HCT116 (cell line): ENCODE data around the gene SLC6A7. TPM values are rescaled to one million over a fixed set of nuclear protein-coding genes. Genes with fewer than 3 reads are reported as not detected.

ENCODE experiments used
- ATAC-seq: fragments of 200-7000 bp; cut with Tn5 transposase; 2 replicates; pipeline ENCODE4 v1.9.1; 2020; ENCODE audit warnings: mild to moderate bottlenecking, moderate library complexity
- BruUV-seq: library from RNA; stranded (reverse); fragments of 400-500 nt; replicated peaks from 2 replicates; lab custom pipeline; 2021; lab: Mats Ljungman, UMichigan
- CTCF ChIA-PET: fragments of 300-600 bp; sonication (Branson Sonifier 250); formaldehyde crosslinking; loops from one replicate; lab custom pipeline; 2021; ENCODE audit warnings: antibody characterized with exemption; lab: Charles Lee
- POLR2A ChIA-PET: fragments of 300-600, 350-600 bp; sonication (Branson Sonifier 250); formaldehyde crosslinking; loops from one replicate; lab custom pipeline; 2021; ENCODE audit warnings: antibody characterized with exemption; lab: Charles Lee
- RAD21 ChIA-PET, 2 experiments: fragments of 300-600 bp; sonication (Branson Sonifier 250); formaldehyde crosslinking; loops; one replicate each; lab custom pipeline; 2023; ENCODE audit warnings: low total read pairs in 2 of 2; ENCODE audit not compliant: uncharacterized antibody in 2 of 2, unreplicated experiment in 2 of 2, low non-redundant PET in 1 of 2; lab: Charles Lee
- DNase-seq: peaks from one replicate; pipeline ENCODE4 v3.0.0-alpha.2; 2010; ENCODE audit warnings: low read depth, low spot score
- H2AFZ ChIP-seq: fragments of 200-600 bp; shearing (Covaris generic), sonication (generic); 2 replicates; pipeline ENCODE4 v1.6.1; 2017; ENCODE audit warnings: low read depth, mixed run types, mixed read lengths, antibody characterized with exemption, low read length; ENCODE audit not compliant: poor library complexity, severe bottlenecking
- H3K27ac ChIP-seq: 2 replicates; pipeline ENCODE4 v1.5.1; 2012; ENCODE audit warnings: low read depth, low read length
- H3K27me3 ChIP-seq: fragments of 200-600 bp; sonication (generic); 2 replicates; pipeline ENCODE4 v1.6.1; 2016; ENCODE audit warnings: mixed run types, low read length, mixed read lengths; ENCODE audit not compliant: insufficient read depth
- H3K36me3 ChIP-seq, 2 experiments: fragments of 200-500 bp in 1 of 2; fragments of 200-600 bp in 1 of 2; sonication (Bioruptor generic) in 1 of 2; sonication (generic) in 1 of 2; 2 replicates each; pipeline versions ENCODE4 v1.5.1 to v1.6.1; 2014 to 2016; ENCODE audit warnings: low read length in 2 of 2, inconsistent platforms in 1 of 2, mixed read lengths in 1 of 2, mixed run types in 1 of 2; ENCODE audit not compliant: insufficient read depth in 2 of 2, control insufficient read depth in 1 of 2
- H3K4me1 ChIP-seq, 2 experiments: fragments of 200-600 bp in 1 of 2; sonication (generic) in 1 of 2; 2 replicates each; pipeline versions ENCODE4 v1.5.1 to v1.6.1; 2012 to 2017; ENCODE audit warnings: low read length in 2 of 2, inconsistent platforms in 1 of 2, mild to moderate bottlenecking in 1 of 2, mixed read lengths in 1 of 2, mixed run types in 1 of 2, moderate library complexity in 1 of 2; ENCODE audit not compliant: insufficient read depth in 2 of 2, control insufficient read depth in 1 of 2
- H3K4me2 ChIP-seq: fragments of 200-600 bp; sonication (generic); 2 replicates; pipeline ENCODE4 v1.6.1; 2017; ENCODE audit warnings: mixed run types, low read length, mixed read lengths
- H3K4me3 ChIP-seq, 2 experiments: fragments of 200-600 bp in 1 of 2; sonication (generic) in 1 of 2; replicated peaks in 1 of 2; 2 replicates each; pipeline ENCODE4 v1.5.1; 2011 to 2016; ENCODE audit warnings: low read length in 2 of 2, control low read depth in 1 of 2, low read depth in 1 of 2, mild to moderate bottlenecking in 1 of 2, mixed read lengths in 1 of 2, mixed run types in 1 of 2
- H3K79me2 ChIP-seq: fragments of 200-600 bp; sonication (generic); 2 replicates; pipeline ENCODE4 v1.6.1; 2017; ENCODE audit warnings: mild to moderate bottlenecking, mixed run types, low read length, moderate library complexity, mixed read lengths; ENCODE audit not compliant: insufficient read depth
- H3K9ac ChIP-seq: fragments of 200-600 bp; sonication (generic); 2 replicates; pipeline ENCODE4 v1.6.1; 2016; ENCODE audit warnings: low read length, mixed read lengths
- H3K9me2 ChIP-seq: fragments of 200-600 bp; sonication (generic), shearing (Covaris generic); 2 replicates; pipeline ENCODE4 v1.6.1; 2017; ENCODE audit warnings: mixed run types, mild to moderate bottlenecking, moderate library complexity; ENCODE audit not compliant: insufficient read depth
- H3K9me3 ChIP-seq, 2 experiments: fragments of 200-500 bp in 1 of 2; fragments of 200-600 bp in 1 of 2; sonication (Bioruptor generic) in 1 of 2; sonication (generic) in 1 of 2; 2 replicates each; pipeline ENCODE4 v1.6.1; 2014 to 2017; ENCODE audit warnings: low read length in 2 of 2, mixed read lengths in 2 of 2, inconsistent platforms in 1 of 2, low read depth in 1 of 2, mild to moderate bottlenecking in 1 of 2, mixed run types in 1 of 2, moderate library complexity in 1 of 2; ENCODE audit not compliant: control insufficient read depth in 1 of 2, insufficient read depth in 1 of 2
- H4K20me1 ChIP-seq: fragments of 200-600 bp; sonication (generic), shearing (Covaris generic); 2 replicates; pipeline ENCODE4 v1.6.1; 2017; ENCODE audit warnings: mixed run types, mild to moderate bottlenecking, moderate library complexity; ENCODE audit not compliant: insufficient read depth
- CEBPB ChIP-seq: IDR thresholded peaks from 2 replicates; pipeline ENCODE4 v1.6.1; 2012; ENCODE audit warnings: low read depth
- ELF1 ChIP-seq: IDR thresholded peaks from 2 replicates; pipeline ENCODE4 v1.6.1; 2012; ENCODE audit warnings: low read depth, borderline replicate concordance
- EZH2 ChIP-seq: fragments of 200-600 bp; sonication (generic); IDR thresholded peaks from 2 replicates; pipeline ENCODE4 v1.6.1; 2017; ENCODE audit warnings: antibody characterized with exemption, mixed run types
- EZH2phosphoT487 ChIP-seq: fragments of 200-600 bp; IDR thresholded peaks from 2 replicates; pipeline ENCODE4 v1.6.1; 2018; ENCODE audit warnings: antibody characterized with exemption, borderline replicate concordance
- FOSL1 ChIP-seq: IDR thresholded peaks from 2 replicates; pipeline ENCODE4 v1.6.1; 2012; ENCODE audit warnings: low read depth
- JUND ChIP-seq: IDR thresholded peaks from 2 replicates; pipeline ENCODE4 v1.6.1; 2012
- POLR2A ChIP-seq: IDR thresholded peaks from 2 replicates; pipeline ENCODE4 v1.7.0; 2011; ENCODE audit warnings: borderline replicate concordance; ENCODE audit not compliant: insufficient read depth, insufficient read length; ENCODE audit errors: extremely low read depth
- POLR2AphosphoS5 ChIP-seq: IDR thresholded peaks from 2 replicates; pipeline ENCODE4 v1.6.1; 2011; ENCODE audit warnings: mild to moderate bottlenecking, low read depth, low read length, moderate library complexity
- RAD21 ChIP-seq: IDR thresholded peaks from 2 replicates; pipeline ENCODE4 v1.6.1; 2012; ENCODE audit warnings: low read depth, mild to moderate bottlenecking
- SIN3A ChIP-seq: IDR thresholded peaks from 2 replicates; pipeline ENCODE4 v1.6.1; 2012; ENCODE audit warnings: low read depth
- SRF ChIP-seq: IDR thresholded peaks from 2 replicates; pipeline ENCODE4 v1.6.1; 2012; ENCODE audit warnings: low read depth
- TCF7L2 ChIP-seq: IDR thresholded peaks from 2 replicates; pipeline ENCODE4 v1.7.0; 2011; ENCODE audit warnings: borderline replicate concordance, inconsistent platforms; ENCODE audit not compliant: insufficient read depth, insufficient read length; ENCODE audit errors: extremely low read depth
- YY1 ChIP-seq: IDR thresholded peaks from 2 replicates; pipeline ENCODE4 v1.6.1; 2011; ENCODE audit warnings: low read length, low read depth, moderate library complexity, mild to moderate bottlenecking; ENCODE audit not compliant: insufficient replicate concordance; ENCODE audit errors: extremely low read depth
- ZFX ChIP-seq: fragments of 450-650 bp; IDR thresholded peaks from 2 replicates; pipeline ENCODE4 v1.6.1; 2017
- intact Hi-C: fragments of 100-400 bp; cut with micrococcal nuclease; formaldehyde crosslinking; loops from 2 replicates; pipeline ENCODE4 v1.10.0; 2022
- total RNA-seq: library from RNA; stranded (reverse); gene quantifications from one replicate; pipeline ENCODE4 v1.2.1, GENCODE V29; 2021; ENCODE audit not compliant: unreplicated experiment
- TF ChIP-seq, protein P1 (sequence below), 3 experiments: fragments of 200-600 bp in 1 of 3; sonication (generic) in 1 of 3; IDR thresholded peaks in 2 of 3; conservative IDR thresholded peaks in 1 of 3; 2 replicates each; pipeline ENCODE4 v1.5.1; 2012 to 2017; ENCODE audit warnings: low read depth in 2 of 3, low read length in 2 of 3, antibody characterized with exemption in 1 of 3, borderline replicate concordance in 1 of 3, control low read depth in 1 of 3, mild to moderate bottlenecking in 1 of 3, mixed read lengths in 1 of 3, mixed run types in 1 of 3, moderate library complexity in 1 of 3; ENCODE audit not compliant: insufficient read depth in 1 of 3
- TF ChIP-seq, protein P2 (sequence below): IDR thresholded peaks from 2 replicates; pipeline ENCODE4 v1.6.1; 2012
- TF ChIP-seq, protein P3 (sequence below): IDR thresholded peaks from 2 replicates; pipeline ENCODE4 v1.6.1; 2012
- TF ChIP-seq, protein P4 (sequence below): IDR thresholded peaks from 2 replicates; pipeline ENCODE4 v1.6.1; 2012; ENCODE audit warnings: low read depth

The SLC6A7 gene
- total RNA-seq, 1 experiment from 2014 or later, result not detected

DNA sequence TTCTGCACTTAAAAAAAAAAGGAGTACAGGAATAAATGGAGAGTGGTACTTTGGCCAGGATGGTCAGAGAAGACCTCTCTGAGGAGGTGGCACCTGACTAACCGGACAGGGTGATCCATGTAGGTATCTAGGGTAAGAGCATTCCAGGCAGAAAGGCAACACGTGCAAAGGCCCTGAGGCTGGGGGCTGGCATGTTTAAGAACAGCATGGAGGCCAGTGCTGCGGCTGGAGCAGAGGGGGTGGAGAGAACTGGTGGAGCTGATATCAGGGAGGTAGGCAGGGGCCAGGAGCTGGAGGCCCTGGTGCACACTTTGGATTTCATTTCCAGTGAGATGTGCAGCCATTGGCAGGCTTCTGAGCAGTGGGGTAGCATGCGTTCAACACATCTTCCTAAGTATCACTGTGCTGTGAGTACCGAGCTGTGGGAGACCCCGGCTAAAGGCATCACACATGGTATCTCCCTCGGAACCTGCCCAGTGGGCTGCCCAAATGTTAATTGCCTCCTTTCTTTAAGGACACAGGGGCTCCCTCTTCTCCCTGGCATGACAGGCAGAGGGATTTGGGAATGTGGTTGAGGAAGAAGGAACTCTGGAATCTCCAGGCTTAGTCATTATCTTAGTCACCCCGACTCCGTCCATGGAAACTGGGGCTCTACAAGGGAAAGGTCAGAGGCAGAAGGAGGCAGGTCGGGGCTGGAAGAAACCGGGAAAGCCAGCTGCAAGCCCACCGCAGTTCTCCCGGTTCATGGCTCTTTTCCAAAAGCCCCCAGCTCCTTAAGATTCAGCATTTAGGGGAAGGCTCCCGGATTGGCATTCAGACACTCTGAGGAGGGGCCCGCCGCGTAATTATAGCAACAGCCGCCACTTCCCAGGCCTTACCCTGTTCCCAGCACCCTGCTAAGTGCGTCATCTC is 18.6 kb downstream of the SLC6A7 start:
- TF ChIP-seq, protein P1, sequence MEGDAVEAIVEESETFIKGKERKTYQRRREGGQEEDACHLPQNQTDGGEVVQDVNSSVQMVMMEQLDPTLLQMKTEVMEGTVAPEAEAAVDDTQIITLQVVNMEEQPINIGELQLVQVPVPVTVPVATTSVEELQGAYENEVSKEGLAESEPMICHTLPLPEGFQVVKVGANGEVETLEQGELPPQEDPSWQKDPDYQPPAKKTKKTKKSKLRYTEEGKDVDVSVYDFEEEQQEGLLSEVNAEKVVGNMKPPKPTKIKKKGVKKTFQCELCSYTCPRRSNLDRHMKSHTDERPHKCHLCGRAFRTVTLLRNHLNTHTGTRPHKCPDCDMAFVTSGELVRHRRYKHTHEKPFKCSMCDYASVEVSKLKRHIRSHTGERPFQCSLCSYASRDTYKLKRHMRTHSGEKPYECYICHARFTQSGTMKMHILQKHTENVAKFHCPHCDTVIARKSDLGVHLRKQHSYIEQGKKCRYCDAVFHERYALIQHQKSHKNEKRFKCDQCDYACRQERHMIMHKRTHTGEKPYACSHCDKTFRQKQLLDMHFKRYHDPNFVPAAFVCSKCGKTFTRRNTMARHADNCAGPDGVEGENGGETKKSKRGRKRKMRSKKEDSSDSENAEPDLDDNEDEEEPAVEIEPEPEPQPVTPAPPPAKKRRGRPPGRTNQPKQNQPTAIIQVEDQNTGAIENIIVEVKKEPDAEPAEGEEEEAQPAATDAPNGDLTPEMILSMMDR (IDR thresholded peaks at IDR 0.05 in 2 of 3, conservative IDR thresholded peaks at IDR 0.05 in 1 of 3; ENCODE audit: borderline replicate concordance in 1 of 3, insufficient read depth in 1 of 3, low read depth in 2 of 3, low read length in 2 of 3), result no peak
- TF ChIP-seq SIN3A (no peak), POLR2AphosphoS5 (no peak), EZH2phosphoT487 (no peak), POLR2A (no peak), FOSL1 (no peak; the same call in 1 of the 2 replicates), RAD21 (no peak), ZFX (no peak), JUND (no peak), YY1 (no peak), EZH2 (no peak), CEBPB (no peak), ELF1 (no peak), SRF (no peak), TCF7L2 (no peak)
- TF ChIP-seq, protein P2, sequence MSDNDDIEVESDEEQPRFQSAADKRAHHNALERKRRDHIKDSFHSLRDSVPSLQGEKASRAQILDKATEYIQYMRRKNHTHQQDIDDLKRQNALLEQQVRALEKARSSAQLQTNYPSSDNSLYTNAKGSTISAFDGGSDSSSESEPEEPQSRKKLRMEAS, result no peak
- TF ChIP-seq, protein P3, sequence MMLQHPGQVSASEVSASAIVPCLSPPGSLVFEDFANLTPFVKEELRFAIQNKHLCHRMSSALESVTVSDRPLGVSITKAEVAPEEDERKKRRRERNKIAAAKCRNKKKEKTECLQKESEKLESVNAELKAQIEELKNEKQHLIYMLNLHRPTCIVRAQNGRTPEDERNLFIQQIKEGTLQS, result no peak
- TF ChIP-seq, protein P4, sequence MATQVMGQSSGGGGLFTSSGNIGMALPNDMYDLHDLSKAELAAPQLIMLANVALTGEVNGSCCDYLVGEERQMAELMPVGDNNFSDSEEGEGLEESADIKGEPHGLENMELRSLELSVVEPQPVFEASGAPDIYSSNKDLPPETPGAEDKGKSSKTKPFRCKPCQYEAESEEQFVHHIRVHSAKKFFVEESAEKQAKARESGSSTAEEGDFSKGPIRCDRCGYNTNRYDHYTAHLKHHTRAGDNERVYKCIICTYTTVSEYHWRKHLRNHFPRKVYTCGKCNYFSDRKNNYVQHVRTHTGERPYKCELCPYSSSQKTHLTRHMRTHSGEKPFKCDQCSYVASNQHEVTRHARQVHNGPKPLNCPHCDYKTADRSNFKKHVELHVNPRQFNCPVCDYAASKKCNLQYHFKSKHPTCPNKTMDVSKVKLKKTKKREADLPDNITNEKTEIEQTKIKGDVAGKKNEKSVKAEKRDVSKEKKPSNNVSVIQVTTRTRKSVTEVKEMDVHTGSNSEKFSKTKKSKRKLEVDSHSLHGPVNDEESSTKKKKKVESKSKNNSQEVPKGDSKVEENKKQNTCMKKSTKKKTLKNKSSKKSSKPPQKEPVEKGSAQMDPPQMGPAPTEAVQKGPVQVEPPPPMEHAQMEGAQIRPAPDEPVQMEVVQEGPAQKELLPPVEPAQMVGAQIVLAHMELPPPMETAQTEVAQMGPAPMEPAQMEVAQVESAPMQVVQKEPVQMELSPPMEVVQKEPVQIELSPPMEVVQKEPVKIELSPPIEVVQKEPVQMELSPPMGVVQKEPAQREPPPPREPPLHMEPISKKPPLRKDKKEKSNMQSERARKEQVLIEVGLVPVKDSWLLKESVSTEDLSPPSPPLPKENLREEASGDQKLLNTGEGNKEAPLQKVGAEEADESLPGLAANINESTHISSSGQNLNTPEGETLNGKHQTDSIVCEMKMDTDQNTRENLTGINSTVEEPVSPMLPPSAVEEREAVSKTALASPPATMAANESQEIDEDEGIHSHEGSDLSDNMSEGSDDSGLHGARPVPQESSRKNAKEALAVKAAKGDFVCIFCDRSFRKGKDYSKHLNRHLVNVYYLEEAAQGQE, result no peak
- ChIA-PET RAD21 (no interaction called here), CTCF (no interaction called here), POLR2A (no interaction called here)
- H2AFZ ChIP-seq, result no peak overlapping the region
- no peak overlapping the region for H3K9ac ChIP-seq
- H3K36me3 ChIP-seq, result no peaks in the 10 kb centered on the region
- H3K4me1 ChIP-seq, result peaks cover 0 to 12% of the 10 kb centered on the region in 2 experiments; a peak in 2 of 4 replicates
- H4K20me1 ChIP-seq, result no peaks in the 10 kb centered on the region
- no TSS peak for BruUV-seq
- no peaks in the 10 kb centered on the region for H3K9me3 ChIP-seq
- no peak overlapping the region for H3K27ac ChIP-seq
- H3K4me2 ChIP-seq, result peak overlapping the region; percentile 44
- H3K27me3 ChIP-seq, result no peaks in the 10 kb centered on the region
- intact Hi-C loops, result no loop called here
- H3K79me2 ChIP-seq, result no peaks in the 10 kb centered on the region
- no peak overlapping the region for H3K4me3 ChIP-seq
- no peaks in the 10 kb centered on the region for H3K9me2 ChIP-seq
- ATAC-seq, result no peak
- DNase-seq, result no peak
